K562 treated with DMSO at 1 percent for 12 hours (cell line): ENCODE measurements around the gene PHF8. TPM values are rescaled to one million over a fixed set of nuclear protein-coding genes. Genes with fewer than 3 reads are reported as not detected.

Experiments
- total RNA-seq: library from RNA; unstranded; fragments of 300-600 nt; gene quantifications from 2 replicates; pipeline ENCODE4 v1.2.3, GENCODE V29; 2022; ENCODE audit not compliant: insufficient read depth

The PHF8 gene
- total RNA-seq: 6.5 and 19.5 TPM in 2 replicates

DNA sequence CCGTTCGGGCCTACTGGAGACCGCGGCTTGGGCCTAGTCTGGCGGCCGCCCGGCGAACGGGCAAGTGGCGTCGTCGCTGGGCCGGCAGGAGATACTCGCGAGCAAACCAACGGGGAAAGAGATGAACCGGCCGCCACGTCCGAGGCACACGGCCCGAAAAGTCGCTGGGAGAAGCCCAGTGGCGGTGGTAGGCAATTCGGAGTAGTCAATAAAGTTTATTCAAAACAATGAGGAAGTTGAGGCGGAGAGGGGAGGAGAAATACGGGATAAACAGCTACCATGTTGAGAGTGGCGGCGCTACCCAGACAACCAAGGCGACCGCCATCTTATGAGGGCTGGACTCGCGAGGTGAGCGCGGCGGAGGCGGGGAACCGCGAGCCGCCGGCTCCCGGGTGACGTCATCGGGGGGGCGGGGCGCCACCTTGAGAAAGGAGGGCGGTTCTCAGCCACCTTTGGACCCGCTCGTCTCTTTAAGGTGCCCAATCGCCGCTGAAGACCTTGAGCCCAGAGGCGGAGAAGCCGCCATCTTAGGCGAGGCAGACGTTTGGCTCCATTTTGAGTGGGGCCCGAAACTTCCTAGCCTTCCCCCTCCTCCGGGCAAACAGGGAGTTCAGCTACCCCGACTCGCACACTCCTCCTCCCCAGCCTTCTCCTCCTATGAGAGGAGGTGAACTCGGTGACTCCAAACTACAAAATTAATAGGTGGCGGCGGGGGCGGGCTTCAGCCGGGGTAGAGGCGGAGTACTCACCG, at the start of gene PHF8:
Gene PHF8 (minus strand): TSS at position 348 of the 751 bp plus-strand sequence. CDS start 1,745 bp downstream, outside the sequence.

Other genes starting within 250 kb of the PHF8 start
- gene FAM120C, start 138.8 kb upstream of the PHF8 start, total RNA-seq: 8.3 and 11.9 TPM in 2 replicates